A549 (cell line): ENCODE data around the gene CYB5RL. TPM values are rescaled to one million over a fixed set of nuclear protein-coding genes. Genes with fewer than 3 reads are reported as not detected.

Source experiments
- ATAC-seq, 2 experiments: fragments of 200-7000 bp in 1 of 2; fragments of >200 bp in 1 of 2; cut with Nextera tagmentation in 1 of 2; cut with Tn5 transposase in 1 of 2; 3 replicates each; pipeline versions ENCODE4 v1.8.0 to v1.9.1; 2018 to 2020; ENCODE audit warnings: mild to moderate bottlenecking in 1 of 2, moderate library complexity in 1 of 2
- CTCF ChIA-PET: fragments of 300-600 bp; sonication (Branson Sonifier 250); formaldehyde crosslinking; extraction: SDS; loops from one replicate; lab custom pipeline; 2021; ENCODE audit warnings: antibody characterized with exemption, inconsistent platforms; lab: Yijun Ruan, JAX
- POLR2A ChIA-PET: fragments of 350-600 bp; formaldehyde crosslinking; extraction: SDS; loops from one replicate; lab custom pipeline; 2021; ENCODE audit warnings: antibody characterized with exemption, inconsistent platforms; lab: Yijun Ruan, JAX
- DNase-seq, 2 experiments: peaks; one replicate each; pipeline versions ENCODE4 v3.0.0 to v3.0.0-alpha.2; 2011 to 2016; ENCODE audit warnings: low read depth in 1 of 2, low spot score in 1 of 2
- FAIRE-seq: peaks from 2 replicates; lab custom pipeline; 2011; peaks lifted over from hg19 to GRCh38; lab: Jason Lieb, UNC
- H3K27ac ChIP-seq, 2 experiments: fragments of >200 bp; sonication (Bioruptor Twin); formaldehyde crosslinking; 3 replicates each; pipeline ENCODE4 v1.5.1; 2016 to 2017
- H3K4me1 ChIP-seq: fragments of >200 bp; sonication (Bioruptor Twin); formaldehyde crosslinking; 3 replicates; pipeline ENCODE4 v1.6.1; 2016
- H3K4me2 ChIP-seq: fragments of >200 bp; sonication (Bioruptor Twin); formaldehyde crosslinking; 3 replicates; pipeline ENCODE4 v1.6.1; 2016
- H3K4me3 ChIP-seq: fragments of >200 bp; sonication (Bioruptor Twin); formaldehyde crosslinking; 3 replicates; pipeline ENCODE4 v1.5.1; 2016
- H3K9me3 ChIP-seq: fragments of >200 bp; sonication (Bioruptor Twin); formaldehyde crosslinking; 3 replicates; pipeline ENCODE4 v1.6.1; 2016
- BHLHE40 ChIP-seq: IDR thresholded peaks from 2 replicates; pipeline ENCODE4 v1.6.1; 2012; ENCODE audit warnings: low read depth, low read length, inconsistent platforms
- CBX2 ChIP-seq: fragments of 200-600 bp; sonication (generic); IDR thresholded peaks from 2 replicates; pipeline ENCODE4 v1.6.1; 2016; ENCODE audit warnings: low read depth, mild to moderate bottlenecking, borderline replicate concordance
- CEBPB ChIP-seq, 2 experiments: fragments of >200 bp in 1 of 2; sonication (Bioruptor Twin) in 1 of 2; formaldehyde crosslinking in 1 of 2; IDR thresholded peaks; 2 replicates each; pipeline ENCODE4 v1.6.1; 2012 to 2016
- CHD2 ChIP-seq: fragments of 150-350 bp; IDR thresholded peaks from 2 replicates; pipeline ENCODE4 v1.6.1; 2014; ENCODE audit warnings: low read length; ENCODE audit not compliant: partially characterized antibody
- EHF ChIP-seq: fragments of 250-450 bp; sonication (Bioruptor Pico); IDR thresholded peaks from 2 replicates; pipeline ENCODE4 v1.5.0; 2020; ENCODE audit warnings: mild to moderate bottlenecking
- EP300 ChIP-seq, 2 experiments: fragments of >200 bp; sonication (Bioruptor Twin); formaldehyde crosslinking; IDR thresholded peaks; 2 replicates in 1 of 2; 3 replicates in 1 of 2; pipeline ENCODE4 v1.6.1; 2016 to 2017
- HEYL ChIP-seq: fragments of 250-450 bp; sonication (Bioruptor Pico); IDR thresholded peaks from 2 replicates; pipeline ENCODE4 v1.8.0; 2021; ENCODE audit warnings: mild to moderate bottlenecking, moderate library complexity
- KDM5A ChIP-seq: fragments of 200-600 bp; sonication (generic); IDR thresholded peaks from 2 replicates; pipeline ENCODE4 v1.6.1; 2016; ENCODE audit warnings: antibody characterized with exemption, mild to moderate bottlenecking
- MAZ ChIP-seq: fragments of 150-350 bp; IDR thresholded peaks from 2 replicates; pipeline ENCODE4 v1.6.1; 2014; ENCODE audit warnings: antibody characterized with exemption, low read depth, low read length, borderline replicate concordance
- NFE2L2 ChIP-seq: fragments of 150-350 bp; conservative IDR thresholded peaks from 2 replicates; pipeline ENCODE4 v1.6.1; 2014; ENCODE audit warnings: low read length
- PHF8 ChIP-seq: fragments of 200-600 bp; sonication (generic); IDR thresholded peaks from 2 replicates; pipeline ENCODE4 v1.6.1; 2016; ENCODE audit warnings: low read depth, mild to moderate bottlenecking, antibody characterized with exemption, moderate library complexity, borderline replicate concordance
- POLR2A ChIP-seq: IDR thresholded peaks from 2 replicates; pipeline ENCODE4 v1.6.1; 2012; ENCODE audit warnings: mild to moderate bottlenecking, low read length
- RARB ChIP-seq: fragments of 250-450 bp; sonication (Bioruptor Pico); IDR thresholded peaks from 2 replicates; pipeline ENCODE4 v1.8.0; 2021; ENCODE audit warnings: mild to moderate bottlenecking, moderate library complexity
- RFX5 ChIP-seq: fragments of 450-650 bp; IDR thresholded peaks from 2 replicates; pipeline ENCODE4 v1.7.1; 2014; ENCODE audit warnings: antibody characterized with exemption, mild to moderate bottlenecking, moderate library complexity
- SMC3 ChIP-seq: fragments of >200 bp; sonication (Bioruptor Twin); formaldehyde crosslinking; IDR thresholded peaks from 3 replicates; pipeline ENCODE4 v1.6.1; 2018; ENCODE audit warnings: inconsistent platforms
- TFCP2L1 ChIP-seq: fragments of 250-450 bp; sonication (Bioruptor Pico); IDR thresholded peaks from 2 replicates; pipeline ENCODE4 v1.5.0; 2021; ENCODE audit warnings: mild to moderate bottlenecking
- ZC3H11A ChIP-seq: fragments of 450-650 bp; IDR thresholded peaks from 2 replicates; pipeline ENCODE4 v1.6.1; 2014; ENCODE audit warnings: antibody characterized with exemption, mild to moderate bottlenecking
- ZSCAN20 ChIP-seq: fragments of 250-450 bp; sonication (Bioruptor Pico); IDR thresholded peaks from 2 replicates; pipeline ENCODE4 v1.8.0; 2022; ENCODE audit warnings: mild to moderate bottlenecking, moderate library complexity
- WGBS: methylation state at CpG from one replicate; pipeline ENCODE4 v1.1.6; 2017; ENCODE audit errors: missing lambda C conversion rate; 5-methylcytosine and 5-hydroxymethylcytosine counted together
- polyA plus RNA-seq, 4 experiments: library from polyadenylated mRNA; depleted of rRNA in 3 of 4; stranded (reverse); fragments of >200 nt; fragmentation: RNase III in 1 of 4; extraction: RNeasy Plus Mini Kit Qiagen cat#74134 plus additional on column Dnase treatment in 1 of 4; gene quantifications; 2 replicates in 3 of 4; 3 replicates in 1 of 4; pipeline ENCODE4 v1.2.3, GENCODE V29; 2011 to 2017
- TF ChIP-seq, protein P1 (sequence below): IDR thresholded peaks from 2 replicates; pipeline ENCODE4 v1.6.1; 2012; ENCODE audit warnings: low read depth, borderline replicate concordance
- TF ChIP-seq, protein P2 (sequence below): fragments of 450-650 bp; IDR thresholded peaks from 2 replicates; pipeline ENCODE4 v1.6.1; 2014; ENCODE audit warnings: antibody characterized with exemption
- TF ChIP-seq, protein P3 (sequence below): fragments of 150-350 bp; IDR thresholded peaks from 2 replicates; pipeline ENCODE4 v1.6.1; 2014; ENCODE audit warnings: low read depth, mild to moderate bottlenecking, low read length

CYB5RL gene
- polyA plus RNA-seq, 2 of the 4 experiments (the other 2 are of a cell fraction): 3.6 to 4.2 TPM

DNA sequence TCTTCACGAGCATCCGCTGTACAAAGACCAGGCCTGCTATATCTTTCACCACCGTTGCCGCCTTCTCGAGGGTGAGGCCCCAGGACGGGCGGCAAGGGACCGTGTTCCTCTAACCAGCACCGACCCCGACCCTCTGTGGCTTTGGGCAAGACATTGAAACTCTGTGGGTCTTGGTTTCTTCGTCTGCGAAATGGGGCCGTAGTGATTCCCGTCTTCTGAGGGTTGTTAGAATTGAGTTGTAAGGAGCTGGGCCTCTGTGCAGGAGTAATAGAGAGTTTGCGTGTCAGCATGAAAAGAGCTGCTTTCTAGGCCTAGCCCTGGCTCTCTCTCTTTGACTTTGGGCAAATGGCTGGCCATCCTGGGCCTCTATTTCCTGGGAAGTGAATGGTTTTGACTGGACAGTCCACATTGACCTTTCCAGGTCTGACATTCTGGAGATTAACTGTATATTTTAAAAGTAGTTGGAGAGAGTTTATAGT is 728 bp upstream of the CYB5RL start:
- Histone ChIP-seq H3K9me3 (no peaks in the 10 kb centered on the region), H3K4me3 (peak overlapping the region; percentile 81), H3K27ac (peak overlapping the region; percentile 86 to 97), H3K4me1 (peaks cover 15% of the 10 kb centered on the region), H3K4me2 (peak overlapping the region; percentile 99)
- DNase-seq (no peak), ATAC-seq (peak; percentile 21 to 48; a peak in 4 of 6 replicates), FAIRE-seq (no peak)
- 12% methylated on average over 11 of the region's 15 CpGs for WGBS
- POLR2A ChIA-PET: interaction anchor here (1.0 to 1.4 kb wide), 4 partner anchors 79 to 288 kb away, joined by 3 to 5 read pairs (median 4); no protein-coding TSS in a partner anchor
- CTCF ChIA-PET: interaction anchor here (0.6 to 1.1 kb wide), 3 partner anchors 164 to 605 kb away, joined by 3 to 4 read pairs (median 3); no protein-coding TSS in a partner anchor
- TF ChIP-seq PHF8 (0 out of 2 replicates have a peak, but pooled peaks have one; percentile 6), ZC3H11A (no peak)

DNA sequence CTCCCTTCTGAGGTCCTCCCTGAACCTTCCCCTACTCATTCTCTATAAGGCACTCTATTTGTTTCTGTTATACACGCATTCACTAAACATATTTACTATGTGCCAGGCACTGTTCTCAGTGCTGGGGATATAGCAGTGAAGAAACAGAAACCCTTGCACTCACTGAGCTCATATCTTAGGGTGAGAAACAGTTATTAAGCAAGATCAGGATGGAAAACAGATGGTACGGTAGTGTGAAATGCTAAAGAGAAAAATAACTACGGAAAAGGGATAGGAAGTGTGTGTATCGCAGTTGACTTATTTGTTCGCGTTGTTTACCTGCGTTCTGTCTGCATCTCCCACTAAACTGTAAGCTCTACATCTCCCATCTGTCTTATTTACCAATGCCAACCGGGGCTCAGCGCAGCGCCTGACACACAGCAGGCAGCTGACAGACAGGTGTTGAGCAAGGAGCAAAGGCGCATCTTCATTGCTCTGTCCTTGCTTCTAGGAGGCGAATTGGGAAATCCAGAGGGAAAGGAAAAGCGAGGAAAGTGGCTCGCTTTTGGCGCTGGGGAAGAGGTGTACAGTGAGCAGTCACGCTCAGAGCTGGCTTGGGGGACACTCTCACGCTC is 572 bp downstream of the CYB5RL start:
- Histone ChIP-seq H3K4me2 (peak overlapping the region; percentile 91), H3K4me1 (peaks cover 15% of the 10 kb centered on the region), H3K9me3 (no peaks in the 10 kb centered on the region), H3K4me3 (peak overlapping the region; percentile 81), H3K27ac (peak overlapping the region; percentile 77 to 97)
- peak; percentile 4 to 11; a peak in 3 of 6 replicates for ATAC-seq
- ChIA-PET POLR2A (interaction anchor here (1.0 to 1.4 kb wide), 4 partner anchors 78 to 290 kb away, joined by 3 to 5 read pairs (median 4); no protein-coding TSS in a partner anchor), CTCF (no interaction called here)
- WGBS: 40% methylated on average over 17 of the region's 17 CpGs
- TF ChIP-seq CEBPB (IDR thresholded peaks at IDR 0.05) (no peak), PHF8 (no peak), POLR2A (no peak), NFE2L2 (no peak), RARB (CRISPR knock-in tag) (no peak), TFCP2L1 (CRISPR knock-in tag) (no peak), BHLHE40 (no peak), ZC3H11A (no peak), SMC3 (no peak), EHF (CRISPR knock-in tag) (no peak)
- TF ChIP-seq, protein P1, sequence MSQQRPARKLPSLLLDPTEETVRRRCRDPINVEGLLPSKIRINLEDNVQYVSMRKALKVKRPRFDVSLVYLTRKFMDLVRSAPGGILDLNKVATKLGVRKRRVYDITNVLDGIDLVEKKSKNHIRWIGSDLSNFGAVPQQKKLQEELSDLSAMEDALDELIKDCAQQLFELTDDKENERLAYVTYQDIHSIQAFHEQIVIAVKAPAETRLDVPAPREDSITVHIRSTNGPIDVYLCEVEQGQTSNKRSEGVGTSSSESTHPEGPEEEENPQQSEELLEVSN: no peak
- TF ChIP-seq, protein P2, sequence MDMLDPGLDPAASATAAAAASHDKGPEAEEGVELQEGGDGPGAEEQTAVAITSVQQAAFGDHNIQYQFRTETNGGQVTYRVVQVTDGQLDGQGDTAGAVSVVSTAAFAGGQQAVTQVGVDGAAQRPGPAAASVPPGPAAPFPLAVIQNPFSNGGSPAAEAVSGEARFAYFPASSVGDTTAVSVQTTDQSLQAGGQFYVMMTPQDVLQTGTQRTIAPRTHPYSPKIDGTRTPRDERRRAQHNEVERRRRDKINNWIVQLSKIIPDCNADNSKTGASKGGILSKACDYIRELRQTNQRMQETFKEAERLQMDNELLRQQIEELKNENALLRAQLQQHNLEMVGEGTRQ: no peak
- TF ChIP-seq, protein P3, sequence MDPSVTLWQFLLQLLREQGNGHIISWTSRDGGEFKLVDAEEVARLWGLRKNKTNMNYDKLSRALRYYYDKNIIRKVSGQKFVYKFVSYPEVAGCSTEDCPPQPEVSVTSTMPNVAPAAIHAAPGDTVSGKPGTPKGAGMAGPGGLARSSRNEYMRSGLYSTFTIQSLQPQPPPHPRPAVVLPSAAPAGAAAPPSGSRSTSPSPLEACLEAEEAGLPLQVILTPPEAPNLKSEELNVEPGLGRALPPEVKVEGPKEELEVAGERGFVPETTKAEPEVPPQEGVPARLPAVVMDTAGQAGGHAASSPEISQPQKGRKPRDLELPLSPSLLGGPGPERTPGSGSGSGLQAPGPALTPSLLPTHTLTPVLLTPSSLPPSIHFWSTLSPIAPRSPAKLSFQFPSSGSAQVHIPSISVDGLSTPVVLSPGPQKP: no peak
- FAIRE-seq: no peak
- DNase-seq: peak in 1 of 2 experiments; percentile 16

DNA sequence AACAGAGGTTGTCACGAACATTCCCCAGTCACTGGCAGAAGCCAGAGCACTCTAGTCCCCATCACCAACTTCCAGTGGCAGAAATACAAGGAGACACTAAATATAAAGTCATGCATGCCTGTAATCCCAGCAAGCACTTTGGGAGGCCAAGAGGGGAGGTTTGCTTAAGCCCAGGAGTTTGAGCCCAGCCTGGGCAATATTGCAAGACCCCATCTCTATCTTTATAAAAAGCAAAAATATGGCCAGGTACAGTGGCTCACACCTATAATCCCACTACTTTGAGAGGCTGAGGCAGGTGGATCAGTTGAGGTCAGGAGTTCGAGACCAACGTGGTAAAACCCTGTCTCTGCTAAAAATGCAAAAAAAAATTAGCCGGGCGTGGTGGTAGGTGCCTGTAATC is 6.4 kb downstream of the CYB5RL start:
- ChIA-PET POLR2A (no interaction called here), CTCF (no interaction called here)

DNA sequence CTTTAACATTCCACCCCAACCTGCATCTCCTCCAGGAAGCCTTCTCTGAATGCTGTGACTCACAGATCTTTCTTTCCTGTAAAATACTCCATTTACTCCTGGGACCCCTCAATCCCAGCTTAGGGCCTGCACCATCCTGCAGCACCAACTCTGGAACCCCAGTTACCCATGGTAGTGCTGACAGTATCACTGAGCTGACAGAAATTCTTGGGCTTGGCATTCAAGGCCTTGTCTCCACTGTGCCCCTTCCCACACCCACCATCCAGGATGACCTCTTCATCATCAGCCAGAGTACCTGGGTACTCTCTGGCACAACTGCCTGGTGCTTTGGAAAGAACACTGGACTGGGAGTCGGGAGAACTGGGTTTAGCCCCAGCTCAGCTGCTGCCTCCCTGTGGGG is 8.3 kb downstream of the CYB5RL start:
- Histone ChIP-seq H3K4me2 (no peak overlapping the region), H3K27ac (no peak overlapping the region), H3K4me1 (no peaks in the 10 kb centered on the region), H3K4me3 (no peak overlapping the region), H3K9me3 (no peaks in the 10 kb centered on the region)
- 83% methylated on average over 1 of the region's 1 CpG for WGBS
- TF ChIP-seq MAZ: no peak
- TF ChIP-seq PHF8: no peak
- no peak for TF ChIP-seq CHD2
- TF ChIP-seq, protein P2: no peak
- no peak for TF ChIP-seq KDM5A
- TF ChIP-seq, protein P1: no peak
- TF ChIP-seq RFX5: no peak
- TF ChIP-seq EP300 (IDR thresholded peaks at IDR 0.05): no peak
- ChIA-PET POLR2A (no interaction called here), CTCF (interaction anchor here (0.8 to 1.7 kb wide), 2 partner anchors 10 to 146 kb away, joined by 3 to 5 read pairs; no protein-coding TSS in a partner anchor)
- FAIRE-seq (no peak), DNase-seq (no peak), ATAC-seq (no peak)

More for the DNA sequence above, 6.4 kb downstream of the CYB5RL start:
- Histone ChIP-seq H3K9me3 (no peaks in the 10 kb centered on the region), H3K4me2 (no peak overlapping the region), H3K4me3 (no peak overlapping the region), H3K27ac (no peak overlapping the region), H3K4me1 (no peaks in the 10 kb centered on the region)
- no peak for DNase-seq
- TF ChIP-seq HEYL (CRISPR knock-in tag) (no peak), CBX2 (no peak), ZSCAN20 (no peak), SMC3 (no peak)
- WGBS: 90% methylated on average over 5 of the region's 5 CpGs
- no peak for ATAC-seq
- FAIRE-seq: no peak
